K562 (cell line): ENCODE data around the gene XPC. TPM values are rescaled to one million over a fixed set of nuclear protein-coding genes. Genes with fewer than 3 reads are reported as not detected.

ENCODE experiments used
- BRCA1 ChIP-seq, 2 experiments: fragments of 450-650 bp in 1 of 2; sonication (generic) in 1 of 2; formaldehyde crosslinking in 1 of 2; IDR thresholded peaks; 2 replicates each; pipeline versions ENCODE4 v1.5.0 to v1.6.1; 2017 to 2020; ENCODE audit warnings: mild to moderate bottlenecking in 1 of 2, missing genetic modification reagents in 1 of 2
- CUX1 ChIP-seq: fragments of 200-800 bp; sonication (Bioruptor generic); IDR thresholded peaks from 2 replicates; pipeline ENCODE4 v1.6.1; 2016; ENCODE audit warnings: missing genetic modification characterization, missing compliant biosample characterization
- EZH2 ChIP-seq: IDR thresholded peaks from 2 replicates; pipeline ENCODE4 v1.6.1; 2012; ENCODE audit warnings: low read depth, mild to moderate bottlenecking, inconsistent platforms, low read length, borderline replicate concordance
- HSF4 ChIP-seq: fragments of 250-450 bp; sonication (Bioruptor Pico); IDR thresholded peaks from 2 replicates; pipeline ENCODE4 v2.1.2; 2022; ENCODE audit warnings: mild to moderate bottlenecking, moderate library complexity, borderline replicate concordance
- KLF16 ChIP-seq: IDR thresholded peaks from 2 replicates; pipeline ENCODE4 v1.6.1; 2016; ENCODE audit warnings: antibody characterized with exemption
- NFIC ChIP-seq: fragments of 450-650 bp; IDR thresholded peaks from 2 replicates; pipeline ENCODE4 v1.6.1; 2017; ENCODE audit warnings: mild to moderate bottlenecking, inconsistent platforms
- RHOXF2B ChIP-seq: fragments of 250-450 bp; sonication (Bioruptor Pico); conservative IDR thresholded peaks from 2 replicates; pipeline ENCODE4 v1.5.1; 2021
- SMAD1 ChIP-seq: fragments of 150-350 bp; IDR thresholded peaks from 2 replicates; pipeline ENCODE4 v1.6.1; 2014; ENCODE audit warnings: low read length, low read depth; ENCODE audit not compliant: partially characterized antibody
- ZNF347 ChIP-seq: fragments of 450-650 bp; formaldehyde crosslinking; IDR thresholded peaks from 2 replicates; pipeline ENCODE4 v1.4.0; 2020; ENCODE audit warnings: low read depth, mild to moderate bottlenecking, moderate library complexity
- polyA plus RNA-seq, 8 experiments: library from polyadenylated mRNA; depleted of rRNA in 4 of 8; stranded (reverse) in 5 of 8; unstranded in 3 of 8; fragments of >200 nt; fragmentation: Nextera tagmentation in 2 of 8; fragmentation: Illumina TruSeq in 1 of 8; extraction: Ambion mirVana in 2 of 8; extraction: Trizol in 1 of 8; gene quantifications; 2 replicates each; pipeline versions ENCODE4 v1.2.1 to v1.2.3, GENCODE V29; 2011 to 2014; ENCODE audit warnings: inconsistent platforms in 1 of 8, missing spikeins in 1 of 8
- total RNA-seq, 7 experiments: library from RNA; depleted of rRNA in 6 of 7; stranded (reverse); fragments of >200 nt in 6 of 7; fragmentation: Illumina TruSeq in 2 of 7; extraction: Trizol in 2 of 7; gene quantifications; 2 replicates each; pipeline versions ENCODE4 v1.2.1 to v1.2.3, GENCODE V29; 2011 to 2021; ENCODE audit warnings: low replicate concordance in 1 of 7
- TF ChIP-seq, protein P1 (sequence below): sonication (generic); formaldehyde crosslinking; IDR thresholded peaks from 2 replicates; pipeline ENCODE4 v1.8.1; 2023; ENCODE audit warnings: missing genetic modification reagents, mild to moderate bottlenecking, borderline replicate concordance
- TF ChIP-seq, protein P2 (sequence below): fragments of 450-650 bp; IDR thresholded peaks from 2 replicates; pipeline ENCODE4 v1.6.1; 2018; ENCODE audit not compliant: partially characterized antibody

The XPC gene
- total and polyA plus RNA-seq, 9 of the 15 experiments (the other 6 are each of a cell fraction or from before 2014, with no cell fraction given): 3.8 to 54.7 (median 41.3) TPM

- TF ChIP-seq, protein P1, sequence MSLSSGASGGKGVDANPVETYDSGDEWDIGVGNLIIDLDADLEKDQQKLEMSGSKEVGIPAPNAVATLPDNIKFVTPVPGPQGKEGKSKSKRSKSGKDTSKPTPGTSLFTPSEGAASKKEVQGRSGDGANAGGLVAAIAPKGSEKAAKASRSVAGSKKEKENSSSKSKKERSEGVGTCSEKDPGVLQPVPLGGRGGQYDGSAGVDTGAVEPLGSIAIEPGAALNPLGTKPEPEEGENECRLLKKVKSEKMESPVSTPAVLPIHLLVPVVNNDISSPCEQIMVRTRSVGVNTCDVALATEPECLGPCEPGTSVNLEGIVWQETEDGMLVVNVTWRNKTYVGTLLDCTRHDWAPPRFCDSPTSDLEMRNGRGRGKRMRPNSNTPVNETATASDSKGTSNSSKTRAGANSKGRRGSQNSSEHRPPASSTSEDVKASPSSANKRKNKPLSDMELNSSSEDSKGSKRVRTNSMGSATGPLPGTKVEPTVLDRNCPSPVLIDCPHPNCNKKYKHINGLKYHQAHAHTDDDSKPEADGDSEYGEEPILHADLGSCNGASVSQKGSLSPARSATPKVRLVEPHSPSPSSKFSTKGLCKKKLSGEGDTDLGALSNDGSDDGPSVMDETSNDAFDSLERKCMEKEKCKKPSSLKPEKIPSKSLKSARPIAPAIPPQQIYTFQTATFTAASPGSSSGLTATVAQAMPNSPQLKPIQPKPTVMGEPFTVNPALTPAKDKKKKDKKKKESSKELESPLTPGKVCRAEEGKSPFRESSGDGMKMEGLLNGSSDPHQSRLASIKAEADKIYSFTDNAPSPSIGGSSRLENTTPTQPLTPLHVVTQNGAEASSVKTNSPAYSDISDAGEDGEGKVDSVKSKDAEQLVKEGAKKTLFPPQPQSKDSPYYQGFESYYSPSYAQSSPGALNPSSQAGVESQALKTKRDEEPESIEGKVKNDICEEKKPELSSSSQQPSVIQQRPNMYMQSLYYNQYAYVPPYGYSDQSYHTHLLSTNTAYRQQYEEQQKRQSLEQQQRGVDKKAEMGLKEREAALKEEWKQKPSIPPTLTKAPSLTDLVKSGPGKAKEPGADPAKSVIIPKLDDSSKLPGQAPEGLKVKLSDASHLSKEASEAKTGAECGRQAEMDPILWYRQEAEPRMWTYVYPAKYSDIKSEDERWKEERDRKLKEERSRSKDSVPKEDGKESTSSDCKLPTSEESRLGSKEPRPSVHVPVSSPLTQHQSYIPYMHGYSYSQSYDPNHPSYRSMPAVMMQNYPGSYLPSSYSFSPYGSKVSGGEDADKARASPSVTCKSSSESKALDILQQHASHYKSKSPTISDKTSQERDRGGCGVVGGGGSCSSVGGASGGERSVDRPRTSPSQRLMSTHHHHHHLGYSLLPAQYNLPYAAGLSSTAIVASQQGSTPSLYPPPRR: no peak
- TF ChIP-seq NFIC: no peak
- TF ChIP-seq EZH2: no peak
- TF ChIP-seq KLF16: peak; percentile 65
- TF ChIP-seq ZNF347 (CRISPR knock-in tag): no peak
- no peak for TF ChIP-seq SMAD1
- no peak for TF ChIP-seq BRCA1 (IDR thresholded peaks at IDR 0.05)
- no peak for TF ChIP-seq BRCA1 (CRISPR knock-in tag; IDR thresholded peaks at IDR 0.05)
- peak; percentile 66; the same call in 1 of the 2 replicates for TF ChIP-seq HSF4 (CRISPR knock-in tag)
- 0 out of 2 replicates have a peak, but pooled peaks have one; percentile 60 for TF ChIP-seq RHOXF2B (CRISPR knock-in tag)
- TF ChIP-seq CUX1 (CRISPR knock-in tag): peak; percentile 46; the same call in 1 of the 2 replicates
- TF ChIP-seq, protein P2, sequence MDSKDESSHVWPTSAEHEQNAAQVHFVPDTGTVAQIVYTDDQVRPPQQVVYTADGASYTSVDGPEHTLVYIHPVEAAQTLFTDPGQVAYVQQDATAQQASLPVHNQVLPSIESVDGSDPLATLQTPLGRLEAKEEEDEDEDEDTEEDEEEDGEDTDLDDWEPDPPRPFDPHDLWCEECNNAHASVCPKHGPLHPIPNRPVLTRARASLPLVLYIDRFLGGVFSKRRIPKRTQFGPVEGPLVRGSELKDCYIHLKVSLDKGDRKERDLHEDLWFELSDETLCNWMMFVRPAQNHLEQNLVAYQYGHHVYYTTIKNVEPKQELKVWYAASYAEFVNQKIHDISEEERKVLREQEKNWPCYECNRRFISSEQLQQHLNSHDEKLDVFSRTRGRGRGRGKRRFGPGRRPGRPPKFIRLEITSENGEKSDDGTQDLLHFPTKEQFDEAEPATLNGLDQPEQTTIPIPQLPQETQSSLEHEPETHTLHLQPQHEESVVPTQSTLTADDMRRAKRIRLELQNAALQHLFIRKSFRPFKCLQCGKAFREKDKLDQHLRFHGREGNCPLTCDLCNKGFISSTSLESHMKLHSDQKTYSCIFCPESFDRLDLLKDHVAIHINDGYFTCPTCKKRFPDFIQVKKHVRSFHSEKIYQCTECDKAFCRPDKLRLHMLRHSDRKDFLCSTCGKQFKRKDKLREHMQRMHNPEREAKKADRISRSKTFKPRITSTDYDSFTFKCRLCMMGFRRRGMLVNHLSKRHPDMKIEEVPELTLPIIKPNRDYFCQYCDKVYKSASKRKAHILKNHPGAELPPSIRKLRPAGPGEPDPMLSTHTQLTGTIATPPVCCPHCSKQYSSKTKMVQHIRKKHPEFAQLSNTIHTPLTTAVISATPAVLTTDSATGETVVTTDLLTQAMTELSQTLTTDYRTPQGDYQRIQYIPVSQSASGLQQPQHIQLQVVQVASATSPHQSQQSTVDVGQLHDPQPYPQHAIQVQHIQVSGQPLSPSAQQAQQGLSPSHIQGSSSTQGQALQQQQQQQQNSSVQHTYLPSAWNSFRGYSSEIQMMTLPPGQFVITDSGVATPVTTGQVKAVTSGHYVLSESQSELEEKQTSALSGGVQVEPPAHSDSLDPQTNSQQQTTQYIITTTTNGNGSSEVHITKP: peak; percentile 4
These were observed 25.2 kb upstream of the XPC start (continued) for GRCh38 chr3:14203521-14204079.
